CD4-positive, alpha-beta T cell treated with Interleukin-10 for 1 hour (primary cell): ENCODE data around the gene FYB1.
"Not testable (repeated sequence)": the region's sequence is repeated elsewhere in the genome, so short reads cannot be mapped to it uniquely, and the experiment has no call there.

Source experiments
- DNase-seq: peaks from one replicate; pipeline ENCODE4 v3.0.0-alpha.2; 2020

FYB1 gene, protein sequence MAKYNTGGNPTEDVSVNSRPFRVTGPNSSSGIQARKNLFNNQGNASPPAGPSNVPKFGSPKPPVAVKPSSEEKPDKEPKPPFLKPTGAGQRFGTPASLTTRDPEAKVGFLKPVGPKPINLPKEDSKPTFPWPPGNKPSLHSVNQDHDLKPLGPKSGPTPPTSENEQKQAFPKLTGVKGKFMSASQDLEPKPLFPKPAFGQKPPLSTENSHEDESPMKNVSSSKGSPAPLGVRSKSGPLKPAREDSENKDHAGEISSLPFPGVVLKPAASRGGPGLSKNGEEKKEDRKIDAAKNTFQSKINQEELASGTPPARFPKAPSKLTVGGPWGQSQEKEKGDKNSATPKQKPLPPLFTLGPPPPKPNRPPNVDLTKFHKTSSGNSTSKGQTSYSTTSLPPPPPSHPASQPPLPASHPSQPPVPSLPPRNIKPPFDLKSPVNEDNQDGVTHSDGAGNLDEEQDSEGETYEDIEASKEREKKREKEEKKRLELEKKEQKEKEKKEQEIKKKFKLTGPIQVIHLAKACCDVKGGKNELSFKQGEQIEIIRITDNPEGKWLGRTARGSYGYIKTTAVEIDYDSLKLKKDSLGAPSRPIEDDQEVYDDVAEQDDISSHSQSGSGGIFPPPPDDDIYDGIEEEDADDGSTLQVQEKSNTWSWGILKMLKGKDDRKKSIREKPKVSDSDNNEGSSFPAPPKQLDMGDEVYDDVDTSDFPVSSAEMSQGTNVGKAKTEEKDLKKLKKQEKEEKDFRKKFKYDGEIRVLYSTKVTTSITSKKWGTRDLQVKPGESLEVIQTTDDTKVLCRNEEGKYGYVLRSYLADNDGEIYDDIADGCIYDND

DNA sequence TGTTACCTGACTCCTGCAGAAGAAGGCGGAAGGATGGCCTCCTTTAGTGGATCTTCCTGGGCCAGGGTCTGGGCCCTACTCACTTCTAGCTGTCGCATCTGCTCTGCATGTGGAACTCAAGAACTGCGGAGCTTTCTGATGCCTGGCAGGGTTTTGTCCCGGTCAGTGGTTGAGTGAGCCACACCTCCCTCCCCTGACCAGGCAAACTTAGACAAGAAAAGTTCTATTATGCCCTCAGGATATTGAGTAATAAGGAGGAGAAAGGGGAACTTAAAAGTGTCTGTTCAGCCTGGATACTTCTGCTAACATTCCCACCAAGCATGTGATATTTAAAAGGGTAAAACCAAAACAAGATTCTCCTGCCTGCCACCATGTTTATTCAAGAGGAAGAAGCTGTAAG lies at the start of gene FYB1:
FYB1 (minus strand) TSS at position 127 of the 400 bp plus-strand sequence. CDS start 16,603 bp downstream, outside the sequence.
- no peak for DNase-seq

DNA sequence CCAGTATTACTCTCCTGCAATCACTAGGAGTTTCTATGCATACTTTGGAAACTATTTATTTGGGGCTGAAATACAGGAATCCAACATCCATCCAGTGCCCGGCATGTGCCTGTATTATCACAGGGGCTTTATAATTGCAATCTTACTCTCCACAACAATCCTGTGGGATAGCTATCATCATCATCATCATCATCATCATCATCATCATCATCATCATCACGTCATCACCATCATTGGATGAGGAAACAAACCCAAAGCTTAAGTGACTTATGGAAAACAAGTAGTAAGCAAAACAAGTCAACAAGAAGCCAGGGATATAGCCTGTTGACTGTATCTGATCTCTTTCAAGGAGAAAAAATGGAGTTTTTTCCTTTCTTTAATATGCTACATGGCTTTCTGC lies 47.8 kb upstream of the FYB1 start:
- no peak for DNase-seq

DNA sequence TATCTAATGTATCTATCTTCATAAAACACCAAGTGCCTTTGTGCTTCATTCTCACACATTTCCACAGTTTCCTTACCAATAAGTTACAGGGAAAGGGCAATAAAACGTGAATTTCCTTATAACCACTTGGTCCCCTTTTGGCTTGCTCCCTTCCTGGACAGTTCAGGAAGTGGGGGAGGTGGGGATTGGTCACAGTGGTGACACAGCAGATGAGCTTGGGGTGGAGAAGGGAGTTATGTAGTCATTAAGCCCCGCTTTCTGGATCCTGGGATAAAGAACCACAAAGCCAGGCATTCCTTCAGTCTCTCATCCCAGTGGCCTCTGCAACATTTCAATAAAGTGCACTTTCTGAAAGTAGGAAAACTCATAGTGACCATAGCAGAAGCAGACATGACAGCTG lies 47.1 kb upstream of the FYB1 start:
- DNase-seq = no peak

DNA sequence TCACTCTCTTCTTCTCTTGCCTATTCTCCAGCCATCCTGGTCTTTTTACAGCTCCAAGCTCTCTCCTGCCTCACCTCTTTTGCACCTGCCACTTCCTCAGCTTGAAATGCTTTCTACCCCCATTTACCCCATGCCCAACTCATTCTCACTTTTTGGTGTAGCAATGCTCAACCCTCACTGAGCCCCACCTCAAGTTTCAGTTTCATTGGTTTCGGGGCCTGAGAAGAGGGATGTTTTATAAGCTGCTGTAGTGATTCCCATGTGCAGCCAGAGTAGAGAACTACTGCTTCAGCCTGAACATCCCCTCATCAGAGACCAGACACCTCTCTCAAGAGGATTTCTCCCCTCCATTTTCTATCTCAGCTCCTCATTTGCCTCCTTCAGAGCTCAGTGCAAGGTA lies 45.2 kb upstream of the FYB1 start:
- DNase-seq = peak; percentile 31

DNA sequence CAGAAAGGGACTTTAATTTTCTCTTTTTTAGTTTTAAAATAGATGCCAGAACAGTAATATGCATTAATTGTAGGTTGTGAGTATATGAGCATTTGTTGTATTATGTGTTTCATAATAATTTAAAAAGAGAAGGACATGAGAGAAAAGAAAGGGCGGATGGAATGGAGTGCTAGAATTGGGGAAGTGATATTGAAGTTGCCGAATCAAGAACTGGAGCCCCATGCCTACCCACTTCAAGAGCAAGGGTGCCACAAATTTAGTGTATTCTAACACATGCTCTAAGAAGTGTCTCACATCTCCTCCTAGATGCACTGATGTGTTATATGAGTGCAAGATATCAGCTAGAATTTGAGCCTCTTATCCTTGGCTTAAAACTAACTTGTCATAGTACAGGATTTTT lies 43.6 kb upstream of the FYB1 start:
- no peak for DNase-seq

DNA sequence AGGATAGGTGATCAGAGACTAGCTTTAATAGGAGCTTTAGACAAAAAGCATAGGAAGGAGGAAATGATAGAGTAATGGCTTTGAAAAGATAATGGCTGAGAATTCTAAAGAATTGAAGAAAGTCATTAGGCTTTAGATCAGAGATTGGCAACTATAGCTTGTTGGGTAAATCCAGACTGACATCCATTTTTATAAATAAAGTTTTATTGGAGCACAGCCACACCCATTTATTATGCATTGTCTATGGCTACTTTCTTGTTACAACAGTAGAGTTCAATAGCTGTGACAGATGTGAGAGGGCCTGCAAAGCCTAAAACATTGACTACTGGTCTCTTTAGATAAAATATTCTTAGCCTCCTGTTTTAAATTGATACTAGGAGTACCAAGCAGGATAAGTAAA lies 40.7 kb upstream of the FYB1 start:
- no peak for DNase-seq

DNA sequence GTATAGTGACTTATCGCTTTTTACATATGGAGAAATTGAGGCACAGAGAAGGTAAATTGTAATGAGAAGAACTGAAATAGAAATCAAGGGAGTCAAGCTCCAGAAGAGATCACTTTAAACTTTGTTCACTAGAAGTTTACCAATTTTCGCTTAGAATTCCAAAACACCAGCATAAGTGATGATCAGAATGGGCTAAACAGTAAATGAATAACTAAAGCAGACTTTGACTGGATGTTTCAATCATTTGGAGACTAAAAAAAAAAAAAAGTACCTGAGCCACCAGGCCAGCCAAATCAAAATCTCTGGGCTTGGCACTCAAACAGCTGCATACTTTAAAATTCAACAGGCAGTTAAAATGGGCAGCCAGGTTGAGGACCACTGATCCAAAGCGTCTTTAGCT lies 38.2 kb upstream of the FYB1 start:
- no peak for DNase-seq

DNA sequence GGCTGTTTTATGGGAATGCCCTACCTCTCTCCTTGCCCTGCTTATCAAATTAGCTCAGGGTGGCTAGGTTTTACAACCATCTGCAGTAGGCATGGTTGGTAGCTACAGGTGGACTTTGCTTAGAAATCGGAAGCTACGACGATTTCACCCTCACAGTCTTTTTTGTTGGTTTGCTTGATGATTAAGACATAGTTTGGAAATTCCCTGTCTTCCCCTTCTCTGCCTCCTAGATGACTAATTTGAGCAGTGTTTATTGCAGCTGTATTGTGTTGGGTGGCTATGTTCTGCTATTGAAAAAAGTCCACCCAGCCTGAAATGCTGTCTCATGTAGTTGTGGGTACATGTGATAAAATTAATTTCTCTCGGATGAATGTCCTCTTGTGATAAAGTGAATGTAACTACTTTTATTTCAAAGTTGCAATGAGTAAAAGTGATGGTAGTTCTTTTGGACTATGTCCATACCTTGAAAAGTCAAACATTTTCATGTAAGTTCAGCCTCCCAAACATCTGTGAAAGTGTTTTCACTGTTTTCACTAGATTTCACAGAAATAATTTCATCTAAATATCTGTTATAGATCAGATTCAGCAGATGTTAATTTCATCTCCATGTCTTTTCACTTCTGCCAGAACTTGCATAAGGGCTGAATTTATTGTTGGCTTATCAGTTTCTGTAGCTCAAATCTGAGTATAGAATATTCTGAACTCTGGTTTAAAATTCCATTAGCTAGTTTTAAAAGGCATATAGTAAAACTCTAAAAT lies 37.3 kb upstream of the FYB1 start:
- DNase-seq = peak; percentile 57

DNA sequence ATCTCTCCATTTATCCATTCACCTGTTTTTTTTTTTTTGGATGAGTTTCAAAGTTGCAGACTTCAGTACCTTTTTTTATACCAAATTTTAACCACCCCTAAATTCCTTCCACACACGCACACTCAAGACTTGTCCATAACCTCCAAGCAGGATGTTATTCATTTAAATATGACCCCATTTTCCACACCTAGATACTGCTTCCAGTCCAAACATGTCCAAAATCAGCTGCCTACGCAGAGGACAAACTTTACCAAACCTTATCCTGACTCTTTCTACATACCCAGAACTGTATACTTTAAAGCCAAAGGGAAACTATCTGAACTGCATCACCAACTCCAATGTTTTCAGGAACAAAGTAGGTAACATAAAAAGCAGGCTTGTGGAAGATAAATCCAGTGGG lies 36.0 kb upstream of the FYB1 start:
- no peak for DNase-seq

DNA sequence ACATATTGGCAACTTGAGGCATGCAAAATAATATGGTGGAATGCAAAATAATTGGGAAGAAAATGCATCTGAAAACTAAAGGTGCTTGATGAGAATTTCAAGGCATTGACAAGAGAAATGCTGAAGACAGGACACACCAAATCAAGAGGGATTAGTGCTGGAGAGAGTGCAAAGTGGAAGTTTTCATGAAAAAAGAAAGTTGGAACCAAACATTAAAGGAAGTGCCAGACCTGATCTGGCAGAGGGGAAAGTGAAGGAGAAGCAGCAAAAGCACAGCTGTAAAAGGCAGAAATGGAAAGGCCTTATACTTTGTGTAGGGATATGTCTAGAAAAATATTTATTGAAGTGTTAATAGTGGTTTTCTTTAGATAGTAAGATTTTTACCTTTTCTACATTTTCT lies 35.3 kb upstream of the FYB1 start:
- no peak for DNase-seq

DNA sequence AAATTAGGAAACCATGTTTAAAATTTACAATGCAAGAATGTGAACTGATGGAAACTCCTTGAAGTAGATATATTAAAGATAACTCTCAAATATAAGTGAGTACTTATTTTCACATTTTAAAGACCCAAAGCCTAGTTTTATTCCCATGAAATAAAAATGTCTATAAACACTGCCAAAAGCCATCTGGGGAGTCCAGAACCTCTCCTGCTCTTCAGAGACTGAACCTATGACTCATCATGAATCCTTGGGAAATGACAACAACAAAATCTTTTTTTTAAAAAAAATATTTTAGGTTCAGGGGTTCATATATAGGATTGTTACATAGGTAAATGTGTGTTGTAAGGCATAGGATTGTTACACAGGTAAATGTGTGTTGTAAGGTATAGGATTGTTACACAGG lies 33.8 kb upstream of the FYB1 start:
- DNase-seq = no peak

DNA sequence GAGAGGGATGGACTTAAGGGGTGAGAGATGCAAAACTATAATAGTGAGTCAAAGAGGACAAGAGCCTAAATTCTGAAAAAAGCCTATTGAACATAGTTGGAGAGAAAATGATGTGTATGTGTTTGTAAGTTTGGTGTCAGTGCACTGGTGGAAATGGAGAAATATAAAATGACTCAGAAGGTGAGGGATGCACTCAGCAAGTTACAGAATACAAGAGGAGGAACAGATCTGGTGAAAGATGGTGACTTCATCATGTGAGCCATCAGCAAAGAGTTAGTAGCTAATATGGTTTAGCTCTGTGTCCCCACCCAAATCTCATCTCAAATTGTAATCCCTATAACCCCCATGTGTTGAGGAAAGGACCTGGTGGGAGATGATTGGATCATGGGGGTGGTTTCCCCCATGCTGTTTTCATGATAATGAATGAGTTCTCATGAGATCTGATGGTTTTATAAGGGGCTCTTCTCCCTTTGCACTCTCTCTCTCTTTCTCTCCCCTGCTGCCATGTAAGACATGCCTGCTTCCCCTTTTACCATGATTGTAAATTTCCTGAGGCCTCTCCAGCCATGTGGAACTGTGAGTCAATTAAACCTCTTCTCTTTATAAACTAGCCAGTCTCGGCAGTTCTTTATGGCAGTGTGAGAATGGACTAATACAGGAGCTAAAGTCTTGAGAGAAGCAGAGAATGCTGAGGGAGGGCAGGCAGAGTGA lies 30.4 kb upstream of the FYB1 start:
- no peak for DNase-seq

DNA sequence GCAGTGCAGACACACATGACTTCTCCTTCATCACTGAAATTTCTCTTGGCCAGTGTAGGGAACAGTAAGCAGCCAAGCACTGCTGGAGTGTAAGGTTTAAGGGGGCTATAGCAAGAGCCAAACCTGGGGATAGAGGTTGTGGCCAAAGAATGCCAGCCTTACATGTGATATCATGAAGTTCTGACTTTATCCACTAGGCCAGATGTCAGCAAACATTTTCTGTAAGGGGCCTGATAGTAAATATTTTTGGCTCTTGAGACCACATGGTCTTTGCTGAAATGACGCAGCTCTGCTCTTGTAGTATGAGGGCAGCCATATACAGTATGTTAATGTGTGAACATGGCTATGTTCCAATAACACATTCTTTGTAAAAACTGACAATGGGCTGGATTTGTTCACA lies 29.7 kb upstream of the FYB1 start:
- DNase-seq = no peak

DNA sequence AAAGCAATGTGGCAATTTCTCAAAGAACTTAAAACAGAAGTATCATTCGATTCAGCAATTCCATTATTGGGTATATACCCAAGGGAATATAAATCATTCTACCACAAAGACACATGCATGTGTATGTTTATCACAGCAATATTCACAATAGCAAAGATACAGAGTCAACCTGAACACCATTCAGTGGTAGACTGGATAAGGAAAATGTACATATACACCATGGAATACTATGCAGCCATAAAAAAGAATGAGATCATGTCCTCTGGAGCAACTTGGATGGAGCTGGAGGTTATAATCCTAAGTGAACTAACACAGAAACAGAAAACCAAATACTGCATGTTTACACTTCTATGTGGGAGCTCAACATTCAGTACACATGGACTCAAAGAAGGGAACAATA lies 21.4 kb upstream of the FYB1 start:
- DNase-seq = no peak

DNA sequence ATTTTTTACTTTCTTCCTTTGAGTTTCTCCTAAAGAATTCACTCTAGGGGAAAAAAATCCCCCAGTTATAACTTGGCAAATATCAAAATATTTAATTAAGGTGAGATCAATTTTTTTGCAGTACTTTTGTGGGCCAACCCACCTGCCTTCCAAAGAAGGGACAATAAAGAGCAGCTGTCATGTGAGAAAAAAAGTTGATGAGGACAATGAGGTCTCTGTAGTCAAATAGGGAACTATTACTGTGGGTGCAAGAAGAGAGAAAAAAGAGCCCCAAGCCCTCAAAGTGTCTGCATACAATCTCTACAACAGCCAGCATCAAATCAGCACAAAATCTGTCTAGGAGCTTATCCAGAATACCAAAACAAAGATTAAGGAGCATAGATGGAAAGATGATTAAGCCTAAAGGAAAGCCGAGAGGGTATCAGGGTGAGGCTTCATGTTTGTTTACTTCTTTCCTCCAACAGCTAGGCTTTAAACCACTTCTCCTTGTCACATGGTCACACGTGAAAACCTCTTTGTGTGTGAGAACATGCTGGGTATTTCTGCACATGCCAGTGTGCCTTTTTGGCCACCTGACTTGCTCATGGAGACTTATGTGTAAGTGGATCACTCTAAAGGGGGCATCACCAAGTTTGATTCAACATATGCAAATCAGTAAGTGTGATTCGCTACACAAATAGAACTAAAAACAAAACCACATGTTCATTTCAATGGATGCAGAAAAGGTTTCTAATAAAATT lies 19.2 kb upstream of the FYB1 start:
- no peak for DNase-seq

DNA sequence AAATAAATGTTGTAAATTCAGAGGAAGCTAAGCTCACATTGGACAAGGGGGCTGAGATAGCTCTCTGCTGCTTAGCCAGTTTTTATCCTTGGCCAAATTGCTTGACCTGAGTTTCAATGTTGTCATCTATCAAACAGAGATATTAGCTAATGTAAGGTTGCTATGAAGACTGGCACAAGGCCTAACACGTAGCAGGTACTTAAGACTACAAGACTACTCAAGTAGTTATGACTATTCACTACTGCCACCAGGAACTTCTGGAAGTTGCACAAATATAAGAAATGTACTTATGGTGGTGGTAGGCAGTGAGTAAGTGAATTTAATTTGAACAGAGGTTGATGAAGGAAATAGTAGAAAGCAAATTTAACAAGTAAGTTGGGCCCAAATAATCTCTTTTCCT lies 17.4 kb upstream of the FYB1 start:
- no peak for DNase-seq

DNA sequence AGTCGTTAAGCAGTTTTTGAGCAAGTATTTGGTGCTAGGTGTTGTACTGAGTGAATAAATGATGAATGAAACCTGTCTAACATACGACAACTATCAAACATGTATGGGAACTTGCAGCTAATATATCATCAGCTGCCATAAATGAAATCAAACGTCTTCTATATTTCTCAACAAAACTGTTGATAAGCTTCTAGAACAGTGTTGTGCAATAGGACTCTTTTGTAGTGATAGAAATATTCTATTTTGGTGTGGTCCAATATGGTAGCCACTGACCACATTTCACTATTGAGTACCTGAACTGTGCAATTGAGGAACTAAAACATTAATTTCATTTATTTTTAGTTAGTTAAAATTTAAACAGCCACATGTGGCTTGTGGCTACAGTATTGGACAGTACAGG lies 16.3 kb upstream of the FYB1 start:
- no peak for DNase-seq

DNA sequence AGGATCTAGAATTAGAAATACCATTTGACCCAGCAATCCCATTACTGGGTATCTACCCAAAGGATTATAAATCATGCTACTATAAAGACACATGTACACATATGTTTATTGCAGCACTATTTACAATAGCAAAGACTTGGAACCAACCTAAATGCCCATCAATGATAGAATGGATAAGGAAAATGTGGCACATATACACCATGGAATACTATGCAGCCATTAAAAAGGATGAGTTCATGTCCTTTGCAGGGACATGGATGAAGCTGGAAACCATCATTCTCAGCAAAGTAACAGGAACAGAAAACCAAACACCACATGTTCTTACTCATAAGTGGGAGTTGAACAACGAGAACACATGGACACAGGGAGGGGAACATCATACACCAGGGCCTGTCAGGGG lies 15.1 kb upstream of the FYB1 start:
- DNase-seq = not testable (repeated sequence)

DNA sequence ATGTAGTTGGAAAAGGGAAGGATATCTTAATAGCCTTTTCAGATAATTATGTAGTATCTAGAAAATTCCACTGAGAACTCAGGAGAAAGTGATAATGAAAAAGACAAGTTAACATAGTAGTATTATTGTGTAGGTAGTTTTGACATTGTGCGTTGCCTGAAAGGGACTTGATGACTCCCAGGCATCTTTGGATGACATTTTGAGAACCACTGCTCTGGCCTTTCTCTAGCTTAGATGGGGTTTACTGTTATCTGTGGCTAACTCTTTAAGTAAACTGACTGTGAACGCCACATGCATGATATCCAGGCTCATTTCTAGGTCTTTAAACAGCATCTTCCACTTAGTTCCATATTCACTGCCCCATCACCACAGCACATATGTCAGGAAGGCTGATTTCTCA lies 14.4 kb upstream of the FYB1 start:
- DNase-seq = no peak

DNA sequence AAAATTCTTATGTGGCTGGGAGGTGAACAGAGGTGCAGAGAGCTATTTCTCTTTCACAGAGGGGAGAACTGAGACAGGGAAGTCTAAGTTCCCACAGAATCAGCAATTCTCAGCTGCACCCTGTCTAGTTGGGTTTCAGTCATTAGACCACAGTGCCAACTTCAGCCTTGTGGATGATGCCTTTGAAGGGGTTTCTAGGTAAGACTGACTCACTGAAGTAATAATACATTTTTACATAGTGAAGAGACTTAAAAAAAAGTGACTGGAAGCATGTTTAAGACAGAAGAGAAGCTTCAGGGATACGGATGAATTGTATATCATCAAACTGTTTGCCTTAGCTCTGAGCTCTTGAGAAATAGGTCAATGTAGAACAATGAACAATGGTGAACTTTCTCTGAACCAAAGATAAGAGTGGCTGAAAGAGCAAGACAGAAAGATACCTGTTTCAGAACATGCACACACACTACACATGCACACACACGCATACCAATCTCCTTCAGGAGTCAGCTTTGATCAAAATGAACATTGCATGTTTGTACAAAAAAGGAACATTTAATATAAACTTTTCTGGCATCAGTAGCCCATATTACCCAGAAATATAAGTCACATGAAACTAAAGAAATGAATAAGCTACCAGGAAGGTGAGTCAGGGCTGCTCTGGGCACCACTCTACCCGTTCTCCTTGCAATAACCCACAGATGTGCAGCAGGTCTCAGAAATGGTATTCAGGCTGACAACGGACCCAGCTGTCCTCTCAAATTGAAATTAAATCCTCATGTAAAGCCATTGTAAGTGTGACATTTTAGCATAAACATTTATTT lies 12.6 kb upstream of the FYB1 start:
- no peak for DNase-seq

DNA sequence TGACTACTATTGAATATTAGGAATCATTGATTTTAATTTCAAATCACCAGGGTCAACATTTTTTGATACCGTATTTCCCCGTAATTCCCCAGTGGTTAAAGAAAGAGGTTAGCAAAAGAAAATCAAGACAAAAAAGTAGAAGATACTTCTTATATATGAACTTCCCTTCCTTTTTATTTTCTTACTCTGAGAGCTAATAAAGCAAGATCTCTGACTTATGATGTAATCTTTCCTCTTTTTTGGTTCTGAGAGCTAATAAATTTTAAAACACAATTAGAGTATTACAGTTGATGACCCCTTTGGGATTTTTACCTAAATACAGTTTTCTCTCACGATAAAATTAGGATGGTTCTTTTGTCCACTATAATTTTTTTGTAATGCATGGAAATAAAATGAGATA lies 9.2 kb upstream of the FYB1 start:
- DNase-seq = no peak
